Thymus (tissue), 11 donors: ENCODE data around the gene ZNHIT3. TPM values are rescaled to one million over a fixed set of nuclear protein-coding genes. Genes with fewer than 3 reads are reported as not detected.
"Not testable (repeated sequence)": the region's sequence is repeated elsewhere in the genome, so short reads cannot be mapped to it uniquely, and the experiment has no call there.

ENCODE experiments used
- DNase-seq, 9 donors: peaks; one replicate each; pipeline ENCODE4 v3.0.0-alpha.2; 2013; ENCODE audit warnings: low spot score in 9 of 9, low read depth in 6 of 9, missing footprints in 1 of 9
- H3K27ac ChIP-seq, 2 donors: one replicate each; pipeline ENCODE4 v1.5.1; 2013; ENCODE audit warnings: control low read depth in 1 of 2, low read depth in 1 of 2, low read length in 1 of 2, mild to moderate bottlenecking in 1 of 2, moderate library complexity in 1 of 2
- H3K27me3 ChIP-seq, 2 donors: one replicate each; pipeline ENCODE4 v1.5.1; 2013; ENCODE audit warnings: low read length in 1 of 2; ENCODE audit not compliant: control insufficient read depth in 2 of 2, insufficient read depth in 1 of 2
- H3K36me3 ChIP-seq, 2 donors: one replicate each; pipeline ENCODE4 v1.5.1; 2013; ENCODE audit warnings: low read length in 1 of 2, mild to moderate bottlenecking in 1 of 2, moderate library complexity in 1 of 2; ENCODE audit not compliant: control insufficient read depth in 2 of 2, insufficient read depth in 2 of 2
- H3K4me1 ChIP-seq, 2 donors: one replicate each; pipeline ENCODE4 v1.5.1; 2013; ENCODE audit warnings: low read length in 2 of 2; ENCODE audit not compliant: control insufficient read depth in 2 of 2, insufficient read depth in 2 of 2
- H3K4me3 ChIP-seq, 2 donors: one replicate each; pipeline ENCODE4 v1.5.1; 2013; ENCODE audit warnings: low read length in 2 of 2, control low read depth in 1 of 2, mild to moderate bottlenecking in 1 of 2
- H3K9me3 ChIP-seq, 2 donors: one replicate each; pipeline ENCODE4 v1.5.1; 2013; ENCODE audit warnings: low read length in 1 of 2, mild to moderate bottlenecking in 1 of 2; ENCODE audit not compliant: control insufficient read depth in 2 of 2, insufficient read depth in 1 of 2
- WGBS: extraction: QIAGEN DNeasy Blood & Tissue Kit; methylation state at CpG from one replicate; pipeline ENCODE4 v1.1.7; 2013; 5-methylcytosine and 5-hydroxymethylcytosine counted together
- polyA plus RNA-seq: library from polyadenylated mRNA; stranded (reverse); fragments of 200-250 nt; gene quantifications from one replicate; pipeline ENCODE4 v1.2.3, GENCODE V29; 2013
- total RNA-seq: library from RNA; stranded (reverse); fragments of 120-200 nt; gene quantifications from one replicate; pipeline ENCODE4 v1.2.4, GENCODE V29; 2013
- donor health status: healthy.

The ZNHIT3 gene
- total and polyA plus RNA-seq, 2 donors = 64.0 to 68.0 TPM

- no peak overlapping the region for H3K4me3 ChIP-seq
- H3K4me1 ChIP-seq = no peaks in the 10 kb centered on the region
- 89% methylated on average over 6 of the region's 6 CpGs for WGBS
- no peaks in the 10 kb centered on the region for H3K27me3 ChIP-seq
- H3K36me3 ChIP-seq = peaks cover 48 to 62% of the 10 kb centered on the region in 2 donors
- H3K27ac ChIP-seq = no peak overlapping the region
- H3K9me3 ChIP-seq = no peaks in the 10 kb centered on the region
- no peak for DNase-seq
Observed at GRCh38 chr17:36506249-36506826, 19.9 kb downstream of the ZNHIT3 start.

GRCh38 chr17:36506831-36507230 is 20.4 kb downstream of the ZNHIT3 start:
- no peak for DNase-seq
- H3K36me3 ChIP-seq = peaks cover 48 to 61% of the 10 kb centered on the region in 2 donors

GRCh38 chr17:36507266-36507665 is 20.8 kb downstream of the ZNHIT3 start:
- no peak for DNase-seq

More at GRCh38 chr17:36506831-36507230, 20.4 kb downstream of the ZNHIT3 start:
- H3K27ac ChIP-seq = no peak overlapping the region
- no peaks in the 10 kb centered on the region for H3K4me1 ChIP-seq
- no peak overlapping the region for H3K4me3 ChIP-seq
- no peaks in the 10 kb centered on the region for H3K27me3 ChIP-seq
- H3K9me3 ChIP-seq = no peaks in the 10 kb centered on the region
- 98% methylated on average over 11 of the region's 11 CpGs for WGBS

GRCh38 chr17:36508439-36508838 is 22.0 kb downstream of the ZNHIT3 start:
- peaks cover 48 to 59% of the 10 kb centered on the region in 2 donors for H3K36me3 ChIP-seq
- DNase-seq, H3K27ac ChIP-seq, H3K9me3 ChIP-seq, H3K4me3 ChIP-seq, H3K27me3 ChIP-seq, H3K4me1 ChIP-seq: not testable (repeated sequence)
- WGBS = 97% methylated on average over 2 of the region's 2 CpGs

More at GRCh38 chr17:36507266-36507665, 20.8 kb downstream of the ZNHIT3 start:
- no peak overlapping the region for H3K27ac ChIP-seq
- no peaks in the 10 kb centered on the region for H3K9me3 ChIP-seq
- H3K4me1 ChIP-seq = no peaks in the 10 kb centered on the region
- H3K4me3 ChIP-seq = no peak overlapping the region
- no peaks in the 10 kb centered on the region for H3K27me3 ChIP-seq
- WGBS = 90% methylated on average over 6 of the region's 6 CpGs
- peaks cover 48 to 59% of the 10 kb centered on the region in 2 donors for H3K36me3 ChIP-seq

GRCh38 chr17:36509272-36509985 is 22.9 kb downstream of the ZNHIT3 start:
- DNase-seq = no peak

GRCh38 chr17:36510636-36511035 is 24.2 kb downstream of the ZNHIT3 start:
- no peaks in the 10 kb centered on the region for H3K27me3 ChIP-seq
- H3K27ac ChIP-seq = no peak overlapping the region

More at GRCh38 chr17:36509272-36509985, 22.9 kb downstream of the ZNHIT3 start:
- Histone ChIP-seq H3K9me3 (no peaks in the 10 kb centered on the region), H3K36me3 (peaks cover 45 to 54% of the 10 kb centered on the region in 2 donors), H3K27ac (no peak overlapping the region), H3K27me3 (no peaks in the 10 kb centered on the region), H3K4me3 (no peak overlapping the region), H3K4me1 (no peaks in the 10 kb centered on the region)
- WGBS = 97% methylated on average over 9 of the region's 9 CpGs

GRCh38 chr17:36511216-36511615 is 24.7 kb downstream of the ZNHIT3 start:
- 97% methylated on average over 6 of the region's 6 CpGs for WGBS
- DNase-seq = no peak
- Histone ChIP-seq H3K27ac (no peak overlapping the region), H3K36me3 (peaks cover 42 to 47% of the 10 kb centered on the region in 2 donors), H3K4me1 (no peaks in the 10 kb centered on the region), H3K27me3 (no peaks in the 10 kb centered on the region), H3K4me3 (no peak overlapping the region), H3K9me3 (no peaks in the 10 kb centered on the region)

More at GRCh38 chr17:36510636-36511035, 24.2 kb downstream of the ZNHIT3 start:
- WGBS = 95% methylated on average over 14 of the region's 14 CpGs
- Histone ChIP-seq H3K36me3 (peaks cover 47 to 48% of the 10 kb centered on the region in 2 donors), H3K4me3 (no peak overlapping the region), H3K9me3 (no peaks in the 10 kb centered on the region), H3K4me1 (no peaks in the 10 kb centered on the region)
- DNase-seq = no peak

GRCh38 chr17:36512641-36513040 is 26.2 kb downstream of the ZNHIT3 start:
- no peak for DNase-seq
- Histone ChIP-seq H3K36me3 (peaks cover 27 to 44% of the 10 kb centered on the region in 2 donors), H3K4me3 (no peak overlapping the region), H3K9me3 (no peaks in the 10 kb centered on the region), H3K27ac (no peak overlapping the region), H3K27me3 (no peaks in the 10 kb centered on the region), H3K4me1 (no peaks in the 10 kb centered on the region)
- over 99% methylated on average over 5 of the region's 5 CpGs for WGBS

- peaks cover 24 to 31% of the 10 kb centered on the region in 2 donors for H3K36me3 ChIP-seq
- no peaks in the 10 kb centered on the region for H3K4me1 ChIP-seq
- H3K9me3 ChIP-seq = no peaks in the 10 kb centered on the region
- no peaks in the 10 kb centered on the region for H3K27me3 ChIP-seq
- no peak for DNase-seq
- WGBS = 98% methylated on average over 3 of the region's 3 CpGs
- H3K4me3 ChIP-seq = no peak overlapping the region
- no peak overlapping the region for H3K27ac ChIP-seq
Observed at GRCh38 chr17:36514856-36515255, 28.4 kb downstream of the ZNHIT3 start.
